HG03558 (cell line): ENCODE data around the gene TTC28.
"Not testable (repeated sequence)": the region's sequence is repeated elsewhere in the genome, so short reads cannot be mapped to it uniquely, and the experiment has no call there.

ENCODE experiments used
- ATAC-seq: cut with Tn5 transposase; IDR thresholded peaks from one replicate; pipeline ENCODE4 v1.9.1; 2021; ENCODE audit warnings: moderate number of reproducible peaks; ENCODE audit not compliant: unreplicated experiment; ENCODE audit errors: extremely low read depth

TTC28 gene

DNA sequence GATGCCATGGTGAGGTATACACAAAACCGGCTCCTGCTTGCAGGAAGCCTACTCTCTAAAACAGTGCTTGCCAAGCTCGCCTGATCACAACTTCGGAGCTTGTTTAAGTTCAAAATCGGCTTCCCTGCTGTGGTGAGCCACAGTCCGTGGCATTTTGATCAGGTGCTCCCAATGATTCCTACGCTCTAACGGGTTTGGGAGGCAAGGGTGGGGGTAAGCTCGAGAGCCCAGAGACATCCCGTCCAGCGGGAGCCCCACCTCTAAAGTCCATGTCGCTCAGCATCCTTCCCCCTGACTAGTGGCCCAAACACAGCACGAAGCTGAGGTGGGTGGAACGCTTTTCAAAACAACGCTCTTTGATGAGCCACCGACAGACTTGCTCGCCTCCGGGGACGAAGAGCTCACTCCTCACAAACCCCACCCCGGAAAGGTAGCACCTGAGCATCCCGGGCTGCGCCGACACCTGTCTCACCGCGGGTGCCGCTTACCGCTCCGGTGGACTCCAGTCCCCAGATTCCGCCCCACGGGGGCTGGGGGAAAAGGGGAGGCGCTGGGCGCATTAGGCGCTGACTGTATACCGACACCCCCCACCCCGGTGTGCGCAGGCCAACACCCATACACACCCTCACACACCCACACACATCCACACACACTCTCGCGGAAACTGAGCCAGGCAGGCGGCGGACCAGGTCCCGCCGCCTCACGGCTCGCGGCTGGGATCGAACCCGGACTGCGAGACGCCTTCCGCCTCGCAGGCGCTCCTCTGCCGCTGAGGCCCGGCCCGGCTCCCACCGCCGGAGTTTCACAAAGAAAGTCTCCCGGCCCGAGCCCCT is 646 bp downstream of the TTC28 start:
- not testable (repeated sequence) for ATAC-seq

DNA sequence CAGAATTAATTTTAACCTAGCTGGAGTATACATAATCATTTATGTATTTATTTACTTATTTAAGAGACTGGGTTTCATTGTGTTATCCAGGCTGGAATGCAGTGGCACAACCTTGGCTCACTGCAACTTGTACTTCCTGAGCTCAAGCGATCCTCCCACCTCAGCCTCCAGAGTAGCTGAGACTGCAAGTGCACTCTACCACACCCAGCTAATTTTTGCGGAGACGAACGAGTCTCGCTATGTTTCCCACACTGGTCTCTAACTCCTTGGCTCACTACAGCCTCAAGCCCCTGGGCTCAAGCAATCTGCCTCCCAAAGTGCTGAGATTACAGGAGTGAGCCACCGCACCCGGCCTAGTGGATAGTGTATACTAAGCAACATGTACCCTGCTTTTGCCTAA is 1.5 kb downstream of the TTC28 start:
- ATAC-seq = not testable (repeated sequence)

DNA sequence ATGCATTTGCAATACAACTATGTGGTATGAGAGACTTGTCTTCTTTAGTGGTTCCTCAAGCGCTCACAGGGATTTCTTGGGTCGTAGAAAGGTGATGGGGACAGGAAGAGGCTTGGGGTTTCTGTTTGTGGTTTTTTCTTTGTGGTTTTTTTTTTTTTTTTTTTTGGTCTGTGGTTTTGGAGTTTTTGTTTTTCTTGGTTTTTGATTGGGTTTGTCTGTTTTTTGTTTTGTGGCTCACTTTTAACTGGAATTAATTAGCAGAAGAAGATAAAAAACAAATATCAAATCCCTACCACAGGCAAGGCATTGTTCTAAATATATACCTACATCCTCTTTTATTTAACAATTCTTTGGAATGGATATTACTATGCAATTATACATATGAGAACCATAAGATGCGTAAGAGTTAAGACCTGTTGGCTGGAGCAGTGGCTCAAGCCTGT is 5.5 kb downstream of the TTC28 start:
- no peak for ATAC-seq

DNA sequence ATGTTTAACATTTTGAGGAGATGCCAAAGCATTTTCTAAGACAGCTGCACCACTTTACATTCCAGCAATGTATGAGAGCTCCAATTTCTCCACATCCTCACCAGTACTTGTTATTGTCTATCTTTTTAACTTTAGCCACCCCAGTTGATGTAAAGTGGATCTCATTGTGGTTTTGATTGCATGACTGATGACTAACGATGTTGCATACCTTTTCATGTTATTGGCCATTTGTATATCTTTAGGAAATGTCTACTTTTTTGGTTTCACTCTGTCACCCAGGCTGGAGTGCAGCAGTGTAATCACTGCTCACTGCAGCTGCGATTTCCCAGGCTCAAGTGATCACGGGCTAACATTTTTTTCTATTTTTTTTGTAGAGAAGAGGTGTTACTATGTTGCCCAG is 8.9 kb downstream of the TTC28 start:
- no peak for ATAC-seq

DNA sequence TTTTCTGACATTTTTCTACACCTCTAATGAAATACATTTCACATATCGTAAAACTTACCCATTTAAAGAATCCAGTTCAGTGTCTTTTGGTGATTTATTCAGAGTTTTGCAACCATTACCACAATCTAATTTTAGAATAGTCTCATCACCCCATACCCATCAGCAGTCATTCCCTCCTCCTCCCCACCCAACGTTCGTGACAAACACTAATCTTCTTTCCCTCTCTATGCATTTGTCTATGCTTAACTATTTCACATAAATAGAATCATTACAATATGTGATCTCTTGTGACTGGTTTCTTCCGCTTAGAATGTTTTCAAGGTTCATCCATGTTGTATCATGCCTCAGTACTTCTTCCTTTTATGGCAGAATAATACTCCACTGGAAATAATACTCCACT is 9.5 kb downstream of the TTC28 start:
- ATAC-seq = no peak

DNA sequence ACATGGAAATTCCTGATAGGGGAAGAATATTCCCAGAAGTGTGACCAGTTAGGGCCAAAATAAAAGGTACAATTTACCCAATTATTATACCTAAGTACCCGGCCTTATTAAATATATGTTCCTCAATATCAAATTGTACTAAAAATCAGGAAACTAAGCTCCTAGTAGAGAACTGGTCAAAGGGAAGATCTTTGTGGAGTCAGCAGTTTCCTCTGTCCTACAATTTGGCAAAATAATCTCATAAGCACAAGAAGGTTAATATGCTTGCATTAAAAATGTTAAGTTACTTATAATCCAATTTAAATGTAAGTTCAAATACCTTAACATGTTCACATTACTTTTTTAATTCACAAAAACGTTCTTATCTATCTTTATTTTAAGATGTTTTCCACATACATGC is 10.3 kb downstream of the TTC28 start:
- ATAC-seq = no peak

DNA sequence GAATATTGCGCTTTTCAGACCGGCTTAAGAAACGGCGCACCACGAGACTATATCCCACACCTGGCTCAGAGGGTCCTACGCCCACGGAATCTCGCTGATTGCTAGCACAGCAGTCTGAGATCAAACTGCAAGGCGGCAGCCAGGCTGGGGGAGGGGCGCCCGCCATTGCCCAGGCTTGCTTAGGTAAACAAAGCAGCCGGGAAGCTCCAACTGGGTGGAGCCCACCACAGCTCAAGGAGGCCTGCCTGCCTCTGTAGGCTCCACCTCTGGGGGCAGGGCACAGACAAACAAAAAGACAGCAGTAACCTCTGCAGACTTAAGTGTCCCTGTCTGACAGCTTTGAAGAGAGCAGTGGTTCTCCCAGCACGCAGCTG is 16.1 kb downstream of the TTC28 start:
- ATAC-seq = not testable (repeated sequence)

DNA sequence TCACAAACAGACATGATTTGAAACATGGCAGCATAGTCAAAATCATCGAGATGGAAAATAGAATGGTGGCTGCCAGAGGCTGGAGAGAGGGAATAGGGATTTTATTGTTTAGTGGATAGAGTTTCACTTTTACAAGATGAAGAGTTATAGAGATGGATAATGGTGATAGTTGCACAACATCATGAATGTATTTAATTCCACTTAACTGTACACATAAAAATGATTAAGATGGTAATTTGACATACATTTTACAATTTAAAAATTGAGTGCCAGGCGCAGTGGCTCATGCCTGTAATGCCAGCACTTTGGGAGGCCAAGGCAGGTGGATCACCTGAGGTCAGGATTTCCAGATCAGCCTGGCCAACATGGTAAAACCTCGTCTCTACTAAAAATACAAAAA is 21.2 kb downstream of the TTC28 start:
- no peak for ATAC-seq

DNA sequence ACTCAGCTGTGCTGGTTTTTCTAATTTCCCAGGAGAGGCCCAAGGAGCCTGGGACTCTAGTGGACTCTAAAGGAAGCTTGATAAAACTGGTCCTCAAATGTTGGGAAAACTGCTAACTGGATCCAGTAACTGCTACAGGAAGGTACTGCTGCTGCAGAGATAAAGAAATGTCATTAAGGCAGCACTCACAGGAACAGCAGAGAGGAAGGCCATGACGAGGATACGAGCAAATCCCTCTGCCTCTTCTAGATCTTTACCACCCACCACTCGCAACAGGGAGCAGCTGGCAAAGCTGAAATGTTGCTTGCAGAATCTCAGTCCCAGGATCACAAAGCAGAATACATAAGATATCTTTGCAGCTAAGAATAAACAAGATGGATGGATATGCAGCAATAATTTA is 23.5 kb downstream of the TTC28 start:
- no peak for ATAC-seq

DNA sequence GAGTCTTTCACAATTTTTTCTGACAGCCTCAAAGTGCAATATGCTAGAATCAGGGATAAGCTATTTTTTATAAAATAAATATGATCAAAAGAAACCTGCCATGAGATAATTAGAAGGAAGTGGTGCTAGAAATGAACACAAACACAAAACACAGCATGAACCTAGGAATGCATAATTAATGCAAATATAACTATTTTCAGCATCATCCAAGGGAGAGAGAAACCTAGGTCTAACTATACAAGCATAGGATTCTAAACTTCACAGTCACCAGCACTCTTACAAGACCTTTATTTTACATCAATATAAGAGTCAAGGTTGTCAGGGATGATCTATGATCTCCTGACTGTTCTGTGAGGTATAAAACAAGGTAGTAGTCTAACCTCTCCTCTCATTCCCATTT is 29.2 kb downstream of the TTC28 start:
- ATAC-seq = no peak

DNA sequence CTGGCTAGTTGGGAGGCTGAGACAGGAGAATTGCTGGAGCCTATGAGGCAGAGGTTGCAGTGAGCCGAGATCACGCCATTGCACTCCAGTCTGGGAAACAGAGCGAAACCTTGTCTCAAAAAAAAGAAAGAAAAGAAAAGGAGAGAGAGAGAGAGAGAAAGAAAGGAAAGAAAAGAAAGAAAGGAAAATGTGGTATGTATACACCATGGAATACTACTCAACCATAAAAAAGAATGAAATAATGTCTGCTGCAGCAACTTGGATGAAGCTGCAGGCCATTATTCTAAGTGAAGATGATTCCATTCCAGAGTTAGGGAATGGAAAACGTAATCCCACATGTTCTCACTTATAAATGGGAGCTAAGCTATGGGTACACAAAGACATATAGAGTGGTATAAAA is 30.8 kb downstream of the TTC28 start:
- ATAC-seq = no peak

DNA sequence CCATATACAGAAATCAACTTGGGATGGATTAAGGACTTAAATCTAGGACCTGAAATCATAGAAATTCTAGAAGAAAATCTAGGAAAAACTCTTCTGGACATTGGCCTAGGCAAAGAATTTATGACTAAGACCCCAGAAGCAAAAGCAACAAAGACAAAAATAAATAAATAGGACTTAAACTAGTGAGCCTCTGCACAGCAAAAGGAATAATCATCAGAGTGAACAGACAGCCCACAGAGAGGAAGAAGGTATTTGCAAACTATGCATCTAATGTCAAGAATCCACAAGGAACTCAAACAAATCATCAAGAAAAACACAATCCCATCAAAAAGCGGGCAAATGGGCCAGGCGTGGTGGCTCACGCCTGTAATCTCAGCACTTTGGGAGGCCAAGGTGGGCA is 32.4 kb downstream of the TTC28 start:
- ATAC-seq = no peak

DNA sequence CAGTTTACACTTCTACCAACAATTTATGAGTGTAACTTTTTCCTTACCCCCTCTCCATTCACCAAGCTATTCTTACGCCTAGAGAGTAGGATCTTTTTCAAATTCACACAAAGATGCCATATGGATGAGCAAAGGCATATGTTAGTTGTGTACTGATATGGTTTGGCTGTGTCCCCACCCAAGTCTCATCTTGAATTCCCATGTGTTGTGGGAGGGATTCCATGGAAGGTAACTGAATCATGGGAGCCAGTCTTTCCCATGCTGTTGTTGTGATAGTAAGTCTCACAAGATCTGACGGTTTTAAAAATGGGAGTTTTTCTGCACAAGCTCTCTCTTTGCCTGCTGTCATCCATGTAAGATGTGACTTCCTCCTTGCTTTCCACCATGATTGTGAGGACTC is 40.3 kb downstream of the TTC28 start:
- no peak for ATAC-seq

DNA sequence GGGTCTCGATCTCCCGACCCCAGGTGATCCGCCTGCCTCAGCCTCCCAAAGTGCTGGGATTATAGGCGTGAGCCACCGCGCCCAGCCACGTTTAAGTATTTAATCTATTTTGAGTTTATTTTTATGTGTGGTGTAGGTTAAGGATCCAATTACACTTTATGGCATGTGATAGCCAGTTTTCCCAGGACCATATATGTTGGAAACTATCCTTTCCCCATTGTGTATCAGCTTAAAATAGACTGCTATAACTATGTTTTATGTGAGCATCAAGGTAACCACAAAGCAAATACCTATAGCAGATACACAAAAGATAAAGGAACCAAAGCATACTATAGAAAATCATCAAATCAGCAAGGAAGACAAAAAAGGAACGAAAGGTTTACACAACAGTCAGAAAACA is 42.4 kb downstream of the TTC28 start:
- no peak for ATAC-seq

DNA sequence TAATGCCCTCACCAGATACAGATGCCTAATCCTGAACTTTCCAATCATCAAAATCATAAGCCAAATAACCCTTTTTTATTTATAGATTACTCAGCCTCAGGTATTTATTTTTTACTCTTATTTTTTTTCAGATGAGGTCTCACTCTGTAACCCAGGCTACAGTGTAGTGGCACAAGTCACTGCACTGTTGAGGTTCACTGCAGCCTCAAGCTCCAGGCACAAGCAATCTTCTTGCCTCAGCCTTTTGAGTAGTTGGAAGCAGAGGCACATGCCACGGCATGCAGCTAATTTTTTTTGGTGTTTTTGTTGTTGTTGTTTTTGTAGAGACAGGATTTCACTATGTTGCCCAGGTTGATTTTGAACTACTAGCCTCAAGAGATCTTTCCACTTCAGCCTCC is 49.5 kb downstream of the TTC28 start:
- no peak for ATAC-seq

DNA sequence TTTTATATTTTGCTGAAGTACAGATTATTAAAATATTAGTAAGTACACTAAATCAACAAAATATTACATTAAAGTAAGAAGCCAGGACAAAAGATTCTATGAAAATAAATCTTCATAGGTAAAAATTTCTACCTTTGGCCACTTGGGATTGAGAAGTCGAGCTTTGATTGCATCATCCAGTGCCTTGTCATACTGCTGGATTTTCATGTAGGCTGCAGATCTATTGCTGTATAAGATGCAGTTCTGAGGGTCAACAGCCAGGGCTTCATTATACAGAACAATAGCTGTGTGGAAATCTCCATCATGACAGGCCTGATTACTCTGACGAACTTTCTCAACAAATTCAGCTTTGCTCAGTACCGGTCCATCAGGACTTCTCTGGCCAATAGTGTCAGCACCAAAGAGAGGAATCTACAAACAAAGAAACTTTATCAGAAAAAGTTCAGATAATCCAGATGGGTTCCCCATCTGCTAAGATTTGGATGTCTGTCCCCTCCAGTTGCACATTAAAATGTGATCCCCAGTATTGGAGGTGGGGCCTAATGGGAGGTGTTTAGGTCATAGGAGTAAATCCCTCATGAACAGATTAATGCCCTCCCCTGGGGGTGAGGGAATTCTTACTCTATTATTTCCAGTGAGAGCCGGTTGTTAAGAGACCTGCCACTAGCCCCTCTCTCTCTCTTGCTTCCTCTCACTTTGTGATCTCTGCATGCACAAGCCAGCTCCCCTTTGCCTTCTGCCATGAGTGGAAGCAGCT is 50.0 kb downstream of the TTC28 start:
- ATAC-seq = no peak

DNA sequence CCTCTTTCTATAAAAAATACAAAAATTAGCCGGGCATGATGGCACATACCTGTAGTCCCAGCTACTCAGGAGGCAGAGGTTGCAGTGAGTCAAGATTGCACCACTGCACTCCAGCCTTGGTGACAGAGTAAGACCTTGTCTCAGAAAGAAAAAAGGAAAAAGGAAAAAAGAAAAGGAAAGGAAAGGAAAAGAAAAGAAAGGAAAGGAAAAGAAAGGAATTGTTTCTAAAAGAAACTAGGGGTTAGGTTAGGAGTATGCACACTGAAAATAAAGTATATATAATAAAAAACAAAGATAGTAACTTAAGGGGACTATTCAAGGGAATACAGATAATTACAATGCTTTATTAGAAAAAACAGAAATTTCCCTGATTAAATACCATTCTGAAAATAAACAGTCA is 50.9 kb downstream of the TTC28 start:
- no peak for ATAC-seq

DNA sequence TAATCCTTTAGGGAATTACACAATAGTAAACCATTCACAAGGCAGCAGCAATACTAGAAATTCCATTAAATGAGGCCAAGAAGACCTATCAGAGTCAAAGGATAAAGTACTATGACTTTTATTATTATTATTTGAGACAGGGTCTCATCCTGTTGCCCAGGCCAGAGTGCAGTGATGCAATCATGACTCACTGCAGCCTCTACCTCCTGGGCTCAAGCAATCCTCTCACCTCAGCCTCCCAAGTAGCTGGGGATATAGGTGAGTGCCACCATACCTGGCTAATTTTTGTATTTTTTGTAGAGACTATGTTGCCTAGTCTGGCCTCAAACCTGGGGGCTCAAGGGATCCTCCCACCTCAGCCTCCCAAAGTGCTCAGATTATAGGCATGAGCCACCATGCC is 51.8 kb downstream of the TTC28 start:
- no peak for ATAC-seq

DNA sequence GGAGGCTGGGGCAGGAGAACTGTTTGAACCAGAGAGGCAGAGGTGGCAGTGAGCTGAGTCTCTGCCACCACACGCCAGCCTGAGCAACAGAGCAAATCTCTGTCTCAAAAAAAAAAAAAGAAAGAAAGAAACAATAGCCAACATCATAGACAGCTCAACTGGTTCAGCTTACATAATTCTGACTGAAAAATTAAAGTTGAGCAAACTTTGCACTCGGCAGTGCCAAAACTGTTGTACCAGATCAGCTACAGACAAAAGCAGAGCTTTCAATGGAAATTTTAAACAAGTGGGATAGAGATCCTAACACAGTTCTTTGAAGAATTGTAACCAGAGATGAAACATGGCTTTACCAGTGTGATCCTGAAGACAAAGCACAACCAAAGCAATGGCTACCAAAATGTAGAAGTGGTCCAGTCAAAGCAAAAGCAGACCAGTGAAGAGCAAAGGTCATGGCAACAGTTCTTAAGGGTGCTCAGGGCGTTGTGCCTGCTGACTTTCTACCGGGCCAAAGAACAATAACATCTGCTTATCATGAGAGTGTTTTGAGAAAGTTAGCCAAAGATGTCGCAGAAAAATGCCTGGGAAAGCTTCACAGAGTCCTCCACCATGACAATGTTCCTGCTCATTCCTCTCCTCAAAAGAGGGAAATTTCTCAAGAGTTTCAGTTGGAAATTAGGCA is 59.3 kb downstream of the TTC28 start:
- ATAC-seq = no peak

DNA sequence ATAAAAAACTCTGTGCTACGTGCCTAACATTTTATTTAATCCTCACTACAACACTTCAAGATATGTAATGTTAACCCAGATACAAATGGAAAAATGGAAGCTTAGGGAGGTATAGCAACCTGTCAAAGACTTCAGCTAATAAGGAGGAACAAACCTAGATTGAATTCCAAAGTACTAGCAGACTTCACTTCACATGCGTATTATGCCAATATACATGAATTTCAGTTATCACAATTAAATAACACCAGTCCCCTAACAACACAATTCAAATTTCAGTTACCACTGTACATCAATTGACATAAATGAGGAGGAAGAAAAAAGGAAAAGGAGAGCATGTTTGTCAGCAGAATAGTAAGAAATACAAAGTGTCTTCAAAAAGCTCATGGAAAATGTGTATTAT is 60.4 kb downstream of the TTC28 start:
- no peak for ATAC-seq

DNA sequence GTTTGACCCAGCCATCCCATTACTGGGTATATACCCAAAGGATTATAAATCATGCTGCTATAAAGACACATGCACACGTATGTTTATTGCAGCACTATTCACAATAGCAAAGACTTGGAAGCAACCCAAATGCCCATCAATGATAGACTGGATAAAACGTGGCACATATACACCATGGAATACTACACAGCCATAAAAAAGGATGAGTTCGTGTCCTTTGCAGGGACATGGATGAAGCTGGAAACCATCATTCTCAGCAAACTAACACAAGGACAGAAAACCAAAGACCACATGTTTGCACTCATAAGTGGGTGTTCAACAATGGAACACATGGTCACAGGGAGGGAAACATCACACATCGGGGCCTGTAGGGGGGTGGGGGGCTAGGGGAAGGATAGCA is 64.2 kb downstream of the TTC28 start:
- ATAC-seq = not testable (repeated sequence)
